ENCODE results near the gene ISM1.

GRCh38 chr20:13342469-13343242, 121.6 kb downstream of the ISM1 start:
- TF ChIP-seq CTCF (IDR thresholded peaks at IDR 0.05; ENCODE audit: low read length) (no peak), EZH2 (IDR thresholded peaks at IDR 0.05; ENCODE audit: borderline replicate concordance, low read length) (no peak)
